ENCODE results near the gene SLC25A28. TPM values are rescaled to one million over a fixed set of nuclear protein-coding genes. Genes with fewer than 3 reads are reported as not detected.

The SLC25A28 gene
- total and polyA plus RNA-seq, 7 experiments from 2014 or later, result 21.3 to 101 (median 85.5) TPM

DNA sequence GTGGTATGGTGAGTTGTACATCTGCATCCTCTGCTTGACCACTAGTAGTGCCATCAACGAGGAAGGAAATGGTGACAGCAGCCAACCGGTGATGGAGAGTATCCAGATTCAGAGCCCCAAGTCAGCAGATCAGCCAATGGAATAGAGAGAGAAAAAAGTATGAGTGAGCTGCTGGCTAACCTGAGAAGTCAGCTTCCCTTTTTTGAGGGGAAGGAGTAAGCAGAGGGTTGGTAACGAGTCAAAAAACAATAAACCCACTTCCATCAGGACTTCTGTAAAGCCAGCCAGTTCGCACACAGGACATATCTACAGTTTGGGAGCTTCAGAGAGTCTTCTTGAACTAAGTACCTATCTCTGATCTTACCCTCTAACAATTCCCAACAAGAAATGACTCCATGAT is 8.9 kb downstream of the SLC25A28 start:
- no peak for ATAC-seq
- Mint-ChIP-seq H3K9me3 (no peaks in the 10 kb centered on the region), H3K36me3 (peaks cover 0 to 17% (median 4%) of the 10 kb centered on the region in 5 donors), H3K4me3 (no peak overlapping the region), H3K4me1 (peaks cover 12 to 25% (median 18%) of the 10 kb centered on the region in 7 donors), H3K27ac (peak overlapping the region in 5 of 9 donors; percentile 22 to 61 (median 50)), H3K27me3 (no peaks in the 10 kb centered on the region)
- no peaks in the 10 kb centered on the region for H3K27me3 ChIP-seq (ENCODE audit: control insufficient read depth in 2 of 2, insufficient read depth in 2 of 2, low read length in 2 of 2)
- no peak overlapping the region for H3K27ac ChIP-seq (ENCODE audit: low read depth, low read length)
- H3K36me3 ChIP-seq (ENCODE audit: control insufficient read depth in 2 of 3, insufficient read depth in 3 of 3, low read length in 3 of 3), result peaks cover 0 to 21% (median 0%) of the 10 kb centered on the region in 3 experiments
- POLR2A ChIA-PET, result no interaction called here
- H3K4me1 ChIP-seq (ENCODE audit: control insufficient read depth in 2 of 2, insufficient read depth in 2 of 2, low read length in 2 of 2), result peaks cover 0 to 4% of the 10 kb centered on the region in 2 donors
- no peak for DNase-seq
- intact Hi-C loops (cut with micrococcal nuclease), result no loop called here
- H3K9me3 ChIP-seq (ENCODE audit: control insufficient read depth in 2 of 3, low read length in 3 of 3), result no peaks in the 10 kb centered on the region
- CTCF ChIA-PET, result interaction anchor here (0.6 to 2.5 kb wide), 4 partner anchors 11 to 223 kb away, joined by 3 to 17 read pairs (median 6); no protein-coding TSS in a partner anchor
- no peak overlapping the region for H3K4me3 ChIP-seq (ENCODE audit: low read length)

DNA sequence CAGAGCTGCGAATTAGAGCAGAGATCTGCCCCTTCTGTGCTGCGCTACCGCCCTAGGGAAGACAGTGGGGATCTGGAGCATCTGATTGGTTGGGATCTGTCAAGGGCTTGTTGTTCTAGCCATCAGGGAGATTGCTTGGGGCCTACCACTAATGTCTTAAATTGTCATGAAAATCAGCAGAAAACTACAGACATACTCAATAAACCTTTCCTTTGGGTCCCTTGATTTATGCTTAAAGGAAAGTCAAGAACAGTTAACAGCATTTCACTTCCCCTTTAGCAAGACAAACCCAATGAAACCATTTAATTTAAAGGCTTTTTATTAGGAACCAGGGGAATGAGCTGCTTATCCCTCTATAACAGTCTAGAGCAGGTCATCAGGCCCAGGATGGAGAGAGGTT is 10.0 kb downstream of the SLC25A28 start:
- intact Hi-C loops (cut with micrococcal nuclease), result no loop called here
- Histone ChIP-seq H3K27ac (ENCODE audit: low read depth, low read length) (no peak overlapping the region), H3K36me3 (ENCODE audit: control insufficient read depth in 2 of 3, insufficient read depth in 3 of 3, low read length in 3 of 3) (peaks cover 0 to 21% (median 0%) of the 10 kb centered on the region in 3 experiments), H3K27me3 (ENCODE audit: control insufficient read depth in 2 of 2, insufficient read depth in 2 of 2, low read length in 2 of 2) (no peaks in the 10 kb centered on the region), H3K9me3 (ENCODE audit: control insufficient read depth in 2 of 3, low read length in 3 of 3) (no peaks in the 10 kb centered on the region), H3K4me3 (ENCODE audit: low read length) (no peak overlapping the region), H3K4me1 (ENCODE audit: control insufficient read depth in 2 of 2, insufficient read depth in 2 of 2, low read length in 2 of 2) (no peaks in the 10 kb centered on the region)
- Mint-ChIP-seq H3K27me3 (no peaks in the 10 kb centered on the region), H3K4me3 (no peak overlapping the region), H3K36me3 (peaks cover 0 to 15% (median 3%) of the 10 kb centered on the region in 5 donors), H3K4me1 (peaks cover 6 to 17% (median 9%) of the 10 kb centered on the region in 7 donors), H3K9me3 (no peaks in the 10 kb centered on the region), H3K27ac (peak overlapping the region in 1 of 9 donors; percentile 81)
- CTCF ChIA-PET, result interaction anchor here (1.2 kb wide), 1 partner anchor 222 kb away, joined by 3 read pairs; no protein-coding TSS in a partner anchor
- ATAC-seq (no peak), DNase-seq (no peak)
- POLR2A ChIA-PET, result interaction anchor here (1.0 kb wide), 1 partner anchor 9 kb away, joined by 9 read pairs; no protein-coding TSS in a partner anchor

DNA sequence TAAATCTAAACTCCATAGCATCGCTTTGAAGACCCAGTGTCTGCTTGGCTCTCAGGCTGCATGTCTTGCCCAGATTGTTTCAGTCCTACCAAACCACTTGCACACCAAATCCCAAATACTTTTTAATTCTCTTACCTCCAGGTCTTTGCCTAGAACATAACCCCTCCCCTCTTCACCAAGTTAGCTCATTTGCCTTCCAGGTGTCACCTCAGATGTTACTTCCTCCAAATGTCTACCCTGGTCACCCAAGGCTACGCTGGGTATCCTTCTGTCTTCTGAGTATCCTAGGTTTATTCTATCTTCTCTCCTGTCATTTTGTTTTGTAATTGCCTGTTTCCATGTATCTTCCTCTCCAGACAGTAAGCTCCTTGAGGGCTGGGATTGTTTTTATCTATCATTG is 11.1 kb downstream of the SLC25A28 start:
- Mint-ChIP-seq H3K36me3 (peaks cover 0 to 15% (median 3%) of the 10 kb centered on the region in 5 donors), H3K27ac (peak overlapping the region in 4 of 9 donors; percentile 27 to 54 (median 41)), H3K4me3 (no peak overlapping the region), H3K4me1 (peaks cover 6 to 16% (median 9%) of the 10 kb centered on the region in 7 donors), H3K27me3 (no peaks in the 10 kb centered on the region), H3K9me3 (no peaks in the 10 kb centered on the region)
- Histone ChIP-seq H3K36me3 (ENCODE audit: control insufficient read depth in 2 of 3, insufficient read depth in 3 of 3, low read length in 3 of 3) (peaks cover 0 to 21% (median 0%) of the 10 kb centered on the region in 3 experiments), H3K4me3 (ENCODE audit: low read length) (no peak overlapping the region), H3K9me3 (ENCODE audit: control insufficient read depth in 2 of 3, low read length in 3 of 3) (no peaks in the 10 kb centered on the region), H3K4me1 (ENCODE audit: control insufficient read depth in 2 of 2, insufficient read depth in 2 of 2, low read length in 2 of 2) (no peaks in the 10 kb centered on the region), H3K27me3 (ENCODE audit: control insufficient read depth in 2 of 2, insufficient read depth in 2 of 2, low read length in 2 of 2) (no peaks in the 10 kb centered on the region), H3K27ac (ENCODE audit: low read depth, low read length) (no peak overlapping the region)
- ATAC-seq, result no peak
- POLR2A ChIA-PET, result interaction anchor here (1.0 kb wide), 1 partner anchor 8 kb away, joined by 9 read pairs; no protein-coding TSS in a partner anchor
- CTCF ChIA-PET, result no interaction called here
- intact Hi-C loops (cut with micrococcal nuclease), result no loop called here
- no peak for DNase-seq

DNA sequence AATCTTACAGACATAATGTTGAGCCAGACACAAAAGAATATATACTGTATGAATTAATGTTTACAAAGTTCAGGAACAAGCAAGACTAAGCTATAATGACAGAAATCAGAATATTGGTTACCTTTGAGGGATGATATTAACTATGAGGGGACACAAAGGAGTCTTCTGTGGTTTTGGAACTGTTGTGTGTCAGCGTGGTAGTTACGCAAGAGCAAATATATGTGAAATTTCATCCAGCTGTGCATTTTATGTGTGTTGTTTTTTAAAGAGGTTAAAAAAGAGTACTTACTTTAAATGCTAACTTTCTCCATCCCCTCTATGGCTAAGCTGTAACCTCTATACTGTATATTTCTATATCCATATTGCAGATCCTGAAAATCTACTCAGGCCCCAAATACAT is 14.9 kb downstream of the SLC25A28 start:
- no peak overlapping the region for H3K27ac ChIP-seq (ENCODE audit: low read depth, low read length)
- no peak overlapping the region for H3K27ac Mint-ChIP-seq
- CTCF ChIA-PET, result no interaction called here
- H3K4me3 ChIP-seq (ENCODE audit: low read length), result no peak overlapping the region
- H3K9me3 Mint-ChIP-seq, result no peaks in the 10 kb centered on the region
- peaks cover 0 to 8% (median 0%) of the 10 kb centered on the region in 5 donors for H3K36me3 Mint-ChIP-seq
- intact Hi-C loops (cut with micrococcal nuclease), result no loop called here
- H3K9me3 ChIP-seq (ENCODE audit: control insufficient read depth in 2 of 3, low read length in 3 of 3), result no peaks in the 10 kb centered on the region
- POLR2A ChIA-PET, result no interaction called here
- H3K27me3 Mint-ChIP-seq, result peaks cover 4 to 12% (median 5%) of the 10 kb centered on the region in 5 donors
- peaks cover 0 to 7% (median 0%) of the 10 kb centered on the region in 7 donors for H3K4me1 Mint-ChIP-seq
- H3K4me1 ChIP-seq (ENCODE audit: control insufficient read depth in 2 of 2, insufficient read depth in 2 of 2, low read length in 2 of 2), result no peaks in the 10 kb centered on the region
- no peak overlapping the region for H3K4me3 Mint-ChIP-seq
- H3K36me3 ChIP-seq (ENCODE audit: control insufficient read depth in 2 of 3, insufficient read depth in 3 of 3, low read length in 3 of 3), result peaks cover 0 to 4% (median 0%) of the 10 kb centered on the region in 3 experiments
- H3K27me3 ChIP-seq (ENCODE audit: control insufficient read depth in 2 of 2, insufficient read depth in 2 of 2, low read length in 2 of 2), result no peaks in the 10 kb centered on the region
- DNase-seq (no peak), ATAC-seq (no peak)

DNA sequence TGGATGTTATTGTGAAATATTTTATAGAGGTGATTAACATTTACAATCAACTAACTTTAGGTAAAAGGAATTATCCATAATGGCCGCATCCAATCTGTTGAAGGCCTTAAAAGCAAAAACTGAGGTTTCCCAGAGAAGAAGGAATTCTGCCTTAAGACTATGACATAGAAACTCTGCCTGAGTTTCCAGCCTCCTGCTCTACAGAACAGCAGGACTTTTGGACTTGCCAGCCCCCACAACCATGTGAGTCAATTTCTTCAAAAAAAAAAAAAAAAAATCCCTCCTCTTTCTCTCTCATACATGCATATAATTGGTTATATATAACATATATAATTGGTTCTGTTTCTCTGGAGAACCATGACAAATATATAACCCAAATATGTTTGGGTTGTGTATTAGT is 15.4 kb downstream of the SLC25A28 start:
- H3K27me3 Mint-ChIP-seq, result peaks cover 4 to 12% (median 5%) of the 10 kb centered on the region in 5 donors
- H3K9me3 ChIP-seq (ENCODE audit: control insufficient read depth in 2 of 3, low read length in 3 of 3), result no peaks in the 10 kb centered on the region
- H3K36me3 ChIP-seq (ENCODE audit: control insufficient read depth in 2 of 3, insufficient read depth in 3 of 3, low read length in 3 of 3), result no peaks in the 10 kb centered on the region
- H3K9me3 Mint-ChIP-seq, result no peaks in the 10 kb centered on the region
- no peak overlapping the region for H3K4me3 Mint-ChIP-seq
- ChIA-PET CTCF (no interaction called here), POLR2A (no interaction called here)
- no peak for ATAC-seq
- no peak overlapping the region for H3K4me3 ChIP-seq (ENCODE audit: low read length)
- peaks cover 0 to 7% (median 0%) of the 10 kb centered on the region in 7 donors for H3K4me1 Mint-ChIP-seq
- H3K36me3 Mint-ChIP-seq, result peaks cover 0 to 5% (median 0%) of the 10 kb centered on the region in 5 donors
- H3K27me3 ChIP-seq (ENCODE audit: control insufficient read depth in 2 of 2, insufficient read depth in 2 of 2, low read length in 2 of 2), result no peaks in the 10 kb centered on the region
- DNase-seq, result no peak
- no peak overlapping the region for H3K27ac Mint-ChIP-seq
- no peaks in the 10 kb centered on the region for H3K4me1 ChIP-seq (ENCODE audit: control insufficient read depth in 2 of 2, insufficient read depth in 2 of 2, low read length in 2 of 2)
- no peak overlapping the region for H3K27ac ChIP-seq (ENCODE audit: low read depth, low read length)
- intact Hi-C loops (cut with micrococcal nuclease), result no loop called here

DNA sequence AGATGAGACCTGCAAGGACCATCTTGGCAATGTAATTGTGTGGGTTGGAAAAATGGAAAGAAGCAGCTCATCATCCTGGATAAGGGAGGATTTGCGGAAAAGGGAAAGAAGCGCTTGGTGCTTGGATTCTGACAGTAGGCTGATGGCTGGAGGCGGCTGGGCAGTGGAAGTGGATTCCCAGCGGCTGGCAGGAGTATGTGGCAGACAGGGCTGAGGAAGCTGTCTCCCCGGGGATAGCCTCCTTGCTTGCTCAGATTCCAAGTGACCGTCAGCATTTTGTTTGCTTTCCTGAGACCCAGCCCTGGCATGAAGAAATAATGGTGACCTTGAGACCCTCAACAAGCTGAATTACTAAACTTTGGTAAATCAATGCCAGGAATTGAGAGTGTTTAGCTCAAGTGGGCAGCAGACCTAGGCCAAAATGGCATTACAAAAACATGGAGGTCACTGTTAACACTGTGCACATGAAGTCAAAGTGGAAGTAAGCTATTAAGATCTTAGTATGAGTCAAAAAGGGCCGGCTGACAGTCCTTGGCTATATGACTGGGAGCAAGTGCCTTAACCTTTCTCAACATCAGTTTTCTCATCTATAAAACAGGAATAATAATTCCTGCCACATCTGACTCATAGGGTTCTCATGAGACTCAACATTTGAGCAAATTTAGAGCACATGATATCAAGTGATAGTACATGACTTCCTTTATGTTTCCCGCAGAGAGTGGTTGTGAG is 21.3 kb downstream of the SLC25A28 start:
- Mint-ChIP-seq H3K9me3 (peaks cover 0 to 2% (median 0%) of the 10 kb centered on the region in 11 donors), H3K27me3 (peaks cover 5 to 16% (median 7%) of the 10 kb centered on the region in 5 donors), H3K4me3 (no peak overlapping the region), H3K4me1 (peaks cover 0 to 3% (median 0%) of the 10 kb centered on the region in 7 donors), H3K27ac (no peak overlapping the region), H3K36me3 (no peaks in the 10 kb centered on the region)
- DNase-seq (no peak), ATAC-seq (peak; percentile 29)
- H3K4me3 ChIP-seq (ENCODE audit: low read length), result no peak overlapping the region
- ChIA-PET POLR2A (no interaction called here), CTCF (no interaction called here)
- no peaks in the 10 kb centered on the region for H3K27me3 ChIP-seq (ENCODE audit: control insufficient read depth in 2 of 2, insufficient read depth in 2 of 2, low read length in 2 of 2)
- H3K9me3 ChIP-seq (ENCODE audit: control insufficient read depth in 2 of 3, low read length in 3 of 3), result no peaks in the 10 kb centered on the region
- H3K4me1 ChIP-seq (ENCODE audit: control insufficient read depth in 2 of 2, insufficient read depth in 2 of 2, low read length in 2 of 2), result no peaks in the 10 kb centered on the region
- no peaks in the 10 kb centered on the region for H3K36me3 ChIP-seq (ENCODE audit: control insufficient read depth in 2 of 3, insufficient read depth in 3 of 3, low read length in 3 of 3)
- intact Hi-C loops (cut with micrococcal nuclease), result no loop called here
- H3K27ac ChIP-seq (ENCODE audit: low read depth, low read length), result no peak overlapping the region
